ENCODE measurements around the gene PPP4R1.

Gene PPP4R1

GRCh38 chr18:9655232-9655767 is 40.9 kb upstream of the PPP4R1 start:
- no peak overlapping the region for H3K4me3 ChIP-seq (ENCODE audit: low read length)
- TF ChIP-seq, protein P1, sequence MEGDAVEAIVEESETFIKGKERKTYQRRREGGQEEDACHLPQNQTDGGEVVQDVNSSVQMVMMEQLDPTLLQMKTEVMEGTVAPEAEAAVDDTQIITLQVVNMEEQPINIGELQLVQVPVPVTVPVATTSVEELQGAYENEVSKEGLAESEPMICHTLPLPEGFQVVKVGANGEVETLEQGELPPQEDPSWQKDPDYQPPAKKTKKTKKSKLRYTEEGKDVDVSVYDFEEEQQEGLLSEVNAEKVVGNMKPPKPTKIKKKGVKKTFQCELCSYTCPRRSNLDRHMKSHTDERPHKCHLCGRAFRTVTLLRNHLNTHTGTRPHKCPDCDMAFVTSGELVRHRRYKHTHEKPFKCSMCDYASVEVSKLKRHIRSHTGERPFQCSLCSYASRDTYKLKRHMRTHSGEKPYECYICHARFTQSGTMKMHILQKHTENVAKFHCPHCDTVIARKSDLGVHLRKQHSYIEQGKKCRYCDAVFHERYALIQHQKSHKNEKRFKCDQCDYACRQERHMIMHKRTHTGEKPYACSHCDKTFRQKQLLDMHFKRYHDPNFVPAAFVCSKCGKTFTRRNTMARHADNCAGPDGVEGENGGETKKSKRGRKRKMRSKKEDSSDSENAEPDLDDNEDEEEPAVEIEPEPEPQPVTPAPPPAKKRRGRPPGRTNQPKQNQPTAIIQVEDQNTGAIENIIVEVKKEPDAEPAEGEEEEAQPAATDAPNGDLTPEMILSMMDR (IDR thresholded peaks at IDR 0.05; ENCODE audit: insufficient read depth, low read depth, low read length, missing control alignments), result no peak
- no peak for DNase-seq (ENCODE audit: low read depth)

DNA sequence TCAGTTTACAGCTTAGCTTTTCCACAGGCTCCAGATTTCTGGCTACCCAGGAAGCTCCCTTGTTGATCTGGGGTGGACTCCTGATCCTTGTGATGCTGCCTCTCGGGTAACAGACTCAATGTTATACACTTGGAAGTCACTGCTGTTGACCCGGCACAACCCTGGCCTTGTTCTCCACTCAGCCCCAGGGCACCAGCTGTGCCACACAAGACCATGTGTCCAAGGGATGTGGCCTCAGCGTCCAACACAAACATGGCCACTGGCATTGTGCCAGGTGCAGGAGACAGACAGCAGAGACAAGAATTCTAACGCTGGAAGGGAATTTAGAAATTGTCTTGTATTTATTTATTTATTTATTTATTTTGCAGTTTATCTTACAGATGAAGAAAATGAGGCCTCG is 39.0 kb upstream of the PPP4R1 start:
- TF ChIP-seq, protein P1 (IDR thresholded peaks at IDR 0.05; ENCODE audit: insufficient read depth, low read depth, low read length, missing control alignments), result no peak

DNA sequence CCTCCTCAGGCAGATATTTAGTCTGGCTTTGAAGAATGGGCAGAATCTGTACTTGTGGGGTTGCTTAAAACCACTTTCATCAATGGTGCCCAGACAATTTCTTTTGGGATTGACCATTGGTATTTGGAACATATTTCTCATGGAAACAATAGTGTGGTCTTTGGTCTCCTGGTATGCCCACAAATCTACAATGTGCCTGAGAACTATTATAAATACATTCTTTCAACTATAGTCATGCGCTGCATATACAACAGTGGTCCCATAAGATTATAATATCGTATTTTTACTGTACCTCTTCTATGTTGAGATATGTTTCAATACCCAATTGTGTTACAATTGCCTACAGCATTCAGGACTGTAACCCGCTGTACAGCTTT is 34.8 kb upstream of the PPP4R1 start:
- DNase-seq (ENCODE audit: low read depth), result no peak
- TF ChIP-seq, protein P1 (IDR thresholded peaks at IDR 0.05; ENCODE audit: insufficient read depth, low read depth, low read length, missing control alignments), result no peak
- no peak overlapping the region for H3K4me3 ChIP-seq (ENCODE audit: low read length)

More for the DNA sequence above, 39.0 kb upstream of the PPP4R1 start:
- DNase-seq (ENCODE audit: low read depth), result no peak
- no peak overlapping the region for H3K4me3 ChIP-seq (ENCODE audit: low read length)

DNA sequence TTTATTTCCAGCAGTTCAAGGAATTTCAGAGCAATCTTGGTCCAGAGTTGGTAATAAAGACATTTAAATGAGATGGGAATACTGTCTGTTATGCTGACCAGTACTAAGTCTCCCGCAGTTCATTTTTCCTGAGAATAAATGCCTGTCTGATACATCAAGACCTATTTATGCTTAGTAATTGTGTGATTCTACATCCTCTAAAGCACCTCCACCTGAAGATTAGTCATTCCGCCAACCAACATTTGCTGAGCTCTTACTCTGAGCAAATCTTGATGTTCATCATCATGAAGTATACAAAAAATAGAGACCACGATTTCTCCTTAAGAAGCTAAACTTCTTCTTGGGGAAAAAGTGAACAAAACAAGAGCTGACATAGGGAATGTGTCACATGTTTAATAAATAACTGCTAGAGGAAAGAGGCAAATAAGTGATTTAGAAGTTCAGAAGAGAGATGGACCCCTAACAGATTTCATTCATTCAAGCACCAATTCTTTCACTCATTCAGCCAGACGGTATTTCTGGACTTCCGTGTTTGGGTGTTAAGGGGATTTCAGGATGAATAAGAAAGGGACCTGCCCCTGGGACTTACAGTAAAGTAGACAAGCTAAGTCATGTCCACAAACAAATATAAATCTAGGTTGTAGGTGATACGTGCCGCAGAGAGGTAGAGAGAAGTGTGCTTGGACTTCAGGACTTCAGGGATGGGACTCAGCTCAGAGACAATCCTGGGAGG is 34.2 kb upstream of the PPP4R1 start:
- peak; percentile 97 for DNase-seq (ENCODE audit: low read depth)
- TF ChIP-seq, protein P1 (IDR thresholded peaks at IDR 0.05; ENCODE audit: insufficient read depth, low read depth, low read length, missing control alignments), result no peak
- no peak overlapping the region for H3K4me3 ChIP-seq (ENCODE audit: low read length)

DNA sequence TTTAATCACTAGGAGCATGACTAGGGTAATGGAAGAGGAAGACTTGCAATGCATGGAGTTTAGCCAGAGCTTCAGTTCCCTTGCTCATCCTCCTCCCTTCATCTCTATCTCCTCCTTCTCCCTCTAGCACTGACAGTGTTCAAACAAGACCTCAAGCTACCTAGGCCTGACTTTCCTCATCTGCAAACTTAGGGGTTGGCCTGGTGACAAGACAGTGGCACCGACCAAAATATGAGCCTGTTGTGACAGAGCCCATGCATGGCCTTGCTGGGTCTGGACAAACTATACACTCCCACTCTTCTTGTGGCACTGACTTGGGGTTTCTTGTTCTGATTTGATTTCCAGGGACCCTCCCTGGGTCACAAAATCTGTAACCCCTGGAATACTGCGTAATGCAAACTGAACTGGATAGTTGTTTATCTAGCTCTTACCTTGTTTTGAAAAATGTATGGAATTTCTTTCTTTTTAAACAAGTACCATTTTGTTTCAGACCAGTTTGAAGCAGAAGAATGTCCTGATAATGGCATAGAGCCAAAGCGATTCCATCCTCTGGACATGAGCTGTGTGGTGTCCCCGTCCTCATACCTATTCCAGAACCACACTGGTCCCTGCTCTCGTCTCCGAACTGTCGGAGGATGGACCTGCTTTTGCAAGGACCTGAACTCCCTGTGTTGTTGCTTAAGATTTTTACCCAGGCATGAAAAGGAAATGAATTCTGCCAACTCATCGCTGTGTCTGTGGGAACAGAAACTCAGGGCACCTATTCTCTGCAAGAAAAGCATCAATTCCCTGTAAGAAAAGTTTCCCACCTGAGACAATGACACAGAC is 33.4 kb upstream of the PPP4R1 start:
- TF ChIP-seq, protein P1 (IDR thresholded peaks at IDR 0.05; ENCODE audit: insufficient read depth, low read depth, low read length, missing control alignments), result no peak
- DNase-seq (ENCODE audit: low read depth), result peak; percentile 94
- no peak overlapping the region for H3K4me3 ChIP-seq (ENCODE audit: low read length)

GRCh38 chr18:9643549-9643948 is 29.2 kb upstream of the PPP4R1 start:
- DNase-seq (ENCODE audit: low read depth), result peak; percentile 95
- TF ChIP-seq, protein P1 (IDR thresholded peaks at IDR 0.05; ENCODE audit: insufficient read depth, low read depth, low read length, missing control alignments), result no peak
- no peak overlapping the region for H3K4me3 ChIP-seq (ENCODE audit: low read length)
